T-helper 1 cell treated with Interleukin-12 subunit alpha and Interleukin-12 subunit beta and Interleukin-4 antibody, amounts not matched to agents 30 μg/mL and 1 μg/mL, for 36 hours (primary cell): Measurements from ENCODE around the gene GNA15.
"Not testable (repeated sequence)": the region's sequence is repeated elsewhere in the genome, so short reads cannot be mapped to it uniquely, and the experiment has no call there.

ENCODE experiments used
- H3K27ac Mint-ChIP-seq: one replicate; pipeline ENCODE4 v1.8.0; 2021; ENCODE audit warnings: mild to moderate bottlenecking, mixed read lengths
- H3K27me3 Mint-ChIP-seq: one replicate; pipeline ENCODE4 v1.8.0; 2021; ENCODE audit warnings: low read depth, mixed read lengths
- H3K36me3 Mint-ChIP-seq: one replicate; pipeline ENCODE4 v1.8.0; 2021; ENCODE audit warnings: low read depth, mixed read lengths
- H3K4me1 Mint-ChIP-seq: one replicate; pipeline ENCODE4 v1.8.0; 2021; ENCODE audit warnings: low read depth, mixed read lengths
- H3K4me3 Mint-ChIP-seq: one replicate; pipeline ENCODE4 v1.8.0; 2021; ENCODE audit warnings: mild to moderate bottlenecking, moderate library complexity, mixed read lengths
- H3K9me3 Mint-ChIP-seq: one replicate; pipeline ENCODE4 v1.8.0; 2021; ENCODE audit warnings: mixed read lengths

Gene GNA15, protein sequence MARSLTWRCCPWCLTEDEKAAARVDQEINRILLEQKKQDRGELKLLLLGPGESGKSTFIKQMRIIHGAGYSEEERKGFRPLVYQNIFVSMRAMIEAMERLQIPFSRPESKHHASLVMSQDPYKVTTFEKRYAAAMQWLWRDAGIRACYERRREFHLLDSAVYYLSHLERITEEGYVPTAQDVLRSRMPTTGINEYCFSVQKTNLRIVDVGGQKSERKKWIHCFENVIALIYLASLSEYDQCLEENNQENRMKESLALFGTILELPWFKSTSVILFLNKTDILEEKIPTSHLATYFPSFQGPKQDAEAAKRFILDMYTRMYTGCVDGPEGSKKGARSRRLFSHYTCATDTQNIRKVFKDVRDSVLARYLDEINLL

GRCh38 chr19:3135961-3136683 is at the start of gene GNA15:
Gene GNA15 (plus strand): TSS chr19:3136033. CDS start chr19:3136451, 418 bp downstream.
- Mint-ChIP-seq H3K9me3 (no peaks in the 10 kb centered on the region), H3K36me3 (peaks cover 23% of the 10 kb centered on the region), H3K27ac (peak within 1 kb of the TSS; percentile 84), H3K4me3 (peak within 1 kb of the TSS; percentile 94), H3K4me1 (peaks cover 38% of the 10 kb centered on the region), H3K27me3 (no peaks in the 10 kb centered on the region)

DNA sequence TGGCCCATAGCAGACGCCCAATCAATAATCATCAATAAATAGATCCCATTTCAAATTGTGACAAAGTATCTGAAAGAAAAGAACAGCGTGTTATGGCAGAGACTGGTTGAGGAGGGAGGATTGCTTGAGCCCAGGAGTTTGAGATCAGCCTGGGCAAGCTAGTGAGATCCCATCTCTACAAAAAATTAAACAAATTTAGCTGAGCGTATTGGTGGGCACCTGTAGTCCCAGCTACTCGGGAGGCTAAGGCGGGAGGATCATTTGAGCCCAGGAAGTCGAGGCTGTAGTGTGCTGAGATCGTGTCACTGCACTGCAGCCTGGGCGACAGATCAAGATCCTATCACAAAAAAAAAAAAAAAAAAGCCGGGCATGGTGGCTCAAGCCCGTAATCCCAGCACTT is 48.1 kb upstream of the GNA15 start:
- Mint-ChIP-seq H3K27me3 (peaks cover 6% of the 10 kb centered on the region), H3K27ac (no peak overlapping the region), H3K4me1 (no peaks in the 10 kb centered on the region), H3K4me3 (no peak overlapping the region), H3K36me3 (no peaks in the 10 kb centered on the region), H3K9me3 (no peaks in the 10 kb centered on the region)

- not testable (repeated sequence) for H3K9me3 Mint-ChIP-seq, H3K4me1 Mint-ChIP-seq, H3K27ac Mint-ChIP-seq, H3K4me3 Mint-ChIP-seq, H3K36me3 Mint-ChIP-seq
- H3K27me3 Mint-ChIP-seq, result peaks cover 10% of the 10 kb centered on the region
These were observed 46.5 kb upstream of the GNA15 start for GRCh38 chr19:3089299-3089855.

DNA sequence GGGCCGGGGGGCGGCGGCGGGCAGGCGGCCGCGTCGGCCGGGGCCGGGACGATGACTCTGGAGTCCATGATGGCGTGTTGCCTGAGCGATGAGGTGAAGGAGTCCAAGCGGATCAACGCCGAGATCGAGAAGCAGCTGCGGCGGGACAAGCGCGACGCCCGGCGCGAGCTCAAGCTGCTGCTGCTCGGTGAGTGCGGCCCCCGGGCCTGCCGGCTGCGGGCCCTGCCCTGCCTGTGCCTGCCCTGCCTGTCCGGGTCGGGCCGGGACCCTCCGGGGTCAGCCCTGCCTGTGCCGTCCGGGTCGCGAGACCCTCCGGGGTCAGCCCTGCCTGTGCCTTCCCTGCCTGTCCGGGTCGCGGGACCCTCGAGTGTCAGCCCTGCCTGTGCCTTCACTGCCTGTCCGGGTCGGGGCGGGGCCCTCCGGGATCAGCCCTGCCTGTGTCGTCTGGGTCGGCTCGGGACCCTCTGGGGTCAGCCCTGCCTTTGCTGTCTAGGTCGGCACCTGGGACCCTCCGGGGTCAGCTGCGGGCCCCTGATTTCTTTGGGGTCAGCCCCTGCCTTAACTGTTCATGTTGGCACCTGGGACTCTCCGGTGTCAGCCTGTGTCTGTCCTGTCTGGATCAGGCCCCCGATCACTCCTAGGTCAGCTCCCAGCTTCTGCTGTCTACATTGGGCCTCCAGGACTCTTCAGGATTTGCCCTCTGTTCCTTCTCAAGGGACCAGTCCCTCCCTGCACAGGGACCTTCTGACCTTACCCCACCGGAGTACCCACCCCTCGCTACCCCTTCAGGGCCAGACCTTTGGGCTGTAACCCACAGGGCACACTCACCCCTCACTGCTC is 41.0 kb upstream of the GNA15 start:
- H3K36me3 Mint-ChIP-seq, result no peaks in the 10 kb centered on the region
- peak overlapping the region; percentile 45 for H3K4me3 Mint-ChIP-seq

DNA sequence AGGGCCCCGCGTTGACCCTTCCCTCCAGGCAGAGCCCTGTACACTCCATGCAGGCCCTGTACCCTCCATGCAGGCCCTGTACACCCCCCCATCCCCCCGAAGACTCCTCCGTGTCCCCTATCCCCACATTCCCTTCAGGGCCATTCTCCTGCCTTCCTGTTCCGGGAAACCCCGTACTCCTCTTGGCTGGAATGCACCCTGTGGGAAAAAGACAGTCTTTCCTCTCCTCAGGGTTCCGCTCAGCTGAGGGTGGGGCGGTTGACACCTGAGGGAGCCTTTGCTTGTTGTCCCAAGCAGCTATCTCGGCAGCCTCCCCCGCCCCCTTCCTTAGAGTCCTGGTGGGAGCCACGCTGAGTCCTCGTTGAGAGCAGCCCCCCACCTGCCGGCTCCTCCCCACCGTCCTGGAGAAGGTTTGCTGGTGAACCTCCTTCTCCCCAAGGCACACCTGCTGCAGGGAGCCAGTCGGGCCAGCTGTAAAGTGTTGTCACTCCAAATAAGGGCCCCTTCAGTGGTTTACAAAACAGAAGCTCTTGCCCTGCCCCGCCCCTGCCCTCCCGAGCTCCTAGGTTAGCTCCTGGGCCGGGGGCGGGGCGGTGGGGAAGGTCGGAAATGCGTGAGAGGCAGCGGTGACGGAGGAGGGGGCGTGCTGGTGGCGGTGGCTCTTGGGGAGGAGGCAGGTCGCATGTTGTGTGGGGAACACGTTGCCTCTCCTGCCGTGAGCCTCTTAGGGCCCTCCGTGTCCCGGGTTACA is 40.2 kb upstream of the GNA15 start:
- H3K27ac Mint-ChIP-seq, result no peak overlapping the region

More for the DNA sequence above, 41.0 kb upstream of the GNA15 start:
- Mint-ChIP-seq H3K27me3 (peaks cover 35% of the 10 kb centered on the region), H3K9me3 (no peaks in the 10 kb centered on the region), H3K4me1 (peaks cover 14% of the 10 kb centered on the region), H3K27ac (no peak overlapping the region)

GRCh38 chr19:3096267-3096901 is 39.4 kb upstream of the GNA15 start:
- peaks cover 14% of the 10 kb centered on the region for H3K4me1 Mint-ChIP-seq
- H3K4me3 Mint-ChIP-seq, result peak overlapping the region; percentile 43
- no peak overlapping the region for H3K27ac Mint-ChIP-seq
- H3K9me3 Mint-ChIP-seq, result no peaks in the 10 kb centered on the region
- peaks cover 41% of the 10 kb centered on the region for H3K27me3 Mint-ChIP-seq
- H3K36me3 Mint-ChIP-seq, result no peaks in the 10 kb centered on the region

More for the DNA sequence above, 40.2 kb upstream of the GNA15 start:
- Mint-ChIP-seq H3K27me3 (peaks cover 35% of the 10 kb centered on the region), H3K9me3 (no peaks in the 10 kb centered on the region), H3K4me1 (peaks cover 14% of the 10 kb centered on the region), H3K4me3 (peak overlapping the region; percentile 45), H3K36me3 (no peaks in the 10 kb centered on the region)

- H3K36me3 Mint-ChIP-seq, result no peaks in the 10 kb centered on the region
- peaks cover 44% of the 10 kb centered on the region for H3K27me3 Mint-ChIP-seq
- H3K9me3 Mint-ChIP-seq, result no peaks in the 10 kb centered on the region
- H3K4me3 Mint-ChIP-seq, result no peak overlapping the region
- no peak overlapping the region for H3K27ac Mint-ChIP-seq
- H3K4me1 Mint-ChIP-seq, result peaks cover 14% of the 10 kb centered on the region
These were observed 38.9 kb upstream of the GNA15 start for GRCh38 chr19:3096902-3097326.

DNA sequence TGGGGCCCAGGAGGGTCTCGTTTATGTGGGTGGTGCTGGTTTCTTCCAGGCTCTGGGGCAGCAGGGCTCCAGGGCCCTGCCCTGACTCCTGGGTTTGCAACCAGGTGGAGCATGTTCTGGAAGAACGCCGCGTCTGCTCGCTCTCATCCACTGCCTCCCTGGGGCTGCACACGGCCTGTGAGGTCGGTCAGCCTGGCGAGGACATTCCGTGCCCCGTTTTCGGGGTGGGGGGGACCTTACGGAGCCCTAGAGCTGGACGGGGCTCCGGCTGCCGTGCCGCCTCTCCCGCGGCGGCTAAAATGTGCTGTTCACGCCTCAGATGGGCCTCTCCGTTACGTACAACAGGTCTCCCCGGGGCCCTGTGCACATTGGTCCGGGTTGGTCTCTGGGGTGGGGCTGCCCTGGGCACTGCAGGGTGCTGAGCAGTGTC is 38.4 kb upstream of the GNA15 start:
- no peaks in the 10 kb centered on the region for H3K36me3 Mint-ChIP-seq
- no peaks in the 10 kb centered on the region for H3K9me3 Mint-ChIP-seq
- H3K4me1 Mint-ChIP-seq, result peaks cover 14% of the 10 kb centered on the region
- H3K27me3 Mint-ChIP-seq, result peaks cover 41% of the 10 kb centered on the region
- no peak overlapping the region for H3K27ac Mint-ChIP-seq
- H3K4me3 Mint-ChIP-seq, result no peak overlapping the region

GRCh38 chr19:3098141-3098514 is 37.7 kb upstream of the GNA15 start:
- H3K27ac Mint-ChIP-seq, result no peak overlapping the region
- H3K36me3 Mint-ChIP-seq, result no peaks in the 10 kb centered on the region
- peaks cover 35% of the 10 kb centered on the region for H3K27me3 Mint-ChIP-seq
- H3K4me1 Mint-ChIP-seq, result peaks cover 14% of the 10 kb centered on the region
- no peaks in the 10 kb centered on the region for H3K9me3 Mint-ChIP-seq
- H3K4me3 Mint-ChIP-seq, result no peak overlapping the region

DNA sequence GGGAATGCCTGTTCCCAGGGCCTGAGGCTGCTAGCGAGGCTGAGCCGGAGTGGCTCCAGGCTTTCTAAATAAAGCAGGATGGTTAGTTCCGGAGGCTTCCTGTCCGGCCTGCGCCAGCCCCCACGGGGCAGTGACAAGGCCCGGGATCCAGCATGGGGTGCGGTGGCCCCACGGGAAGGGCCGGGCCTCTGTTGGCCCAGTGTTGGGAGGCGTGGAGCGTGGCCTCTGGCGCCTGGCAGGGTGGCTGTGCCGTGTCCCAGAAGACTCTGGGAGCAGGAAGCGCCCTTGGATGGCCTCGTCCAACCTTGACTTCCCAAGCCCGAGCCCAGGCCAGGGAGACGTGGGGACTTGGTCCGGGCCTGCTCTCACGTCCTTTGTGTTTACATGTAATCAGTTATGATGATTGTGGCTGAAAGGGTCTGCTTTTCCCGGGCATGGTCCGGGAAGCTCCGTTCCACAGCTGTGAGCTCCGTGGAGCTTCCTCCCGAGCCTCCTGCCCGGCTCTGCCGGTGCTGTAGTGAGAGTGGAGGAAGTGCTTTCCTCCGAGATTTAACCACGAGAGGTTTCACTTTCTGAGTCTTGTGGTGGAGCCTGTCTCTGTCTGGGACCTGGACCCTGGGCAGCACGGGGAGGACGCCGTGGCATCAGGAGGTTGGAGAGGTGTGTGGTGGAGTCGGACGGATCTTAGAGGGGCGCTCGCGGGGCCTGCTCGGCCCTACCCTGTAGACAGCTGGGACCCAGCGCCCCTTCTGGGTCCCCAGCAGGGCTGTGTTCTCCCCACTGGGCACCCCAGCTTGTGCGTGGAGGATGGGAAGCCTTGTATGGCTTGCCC is 37.1 kb upstream of the GNA15 start:
- peaks cover 34% of the 10 kb centered on the region for H3K27me3 Mint-ChIP-seq
- peaks cover 16% of the 10 kb centered on the region for H3K4me1 Mint-ChIP-seq
- peak overlapping the region; percentile 23 for H3K4me3 Mint-ChIP-seq
- H3K9me3 Mint-ChIP-seq, result no peaks in the 10 kb centered on the region
- H3K36me3 Mint-ChIP-seq, result no peaks in the 10 kb centered on the region
- no peak overlapping the region for H3K27ac Mint-ChIP-seq

- Mint-ChIP-seq H3K4me3 (no peak overlapping the region), H3K9me3 (no peaks in the 10 kb centered on the region)
These were observed 36.3 kb upstream of the GNA15 start for GRCh38 chr19:3099347-3100145.

GRCh38 chr19:3100331-3100730 is 35.5 kb upstream of the GNA15 start:
- Mint-ChIP-seq H3K4me3 (no peak overlapping the region), H3K27ac (no peak overlapping the region), H3K27me3 (peaks cover 29% of the 10 kb centered on the region), H3K9me3 (no peaks in the 10 kb centered on the region), H3K4me1 (peaks cover 14% of the 10 kb centered on the region), H3K36me3 (no peaks in the 10 kb centered on the region)

More at GRCh38 chr19:3099347-3100145, 36.3 kb upstream of the GNA15 start:
- peaks cover 34% of the 10 kb centered on the region for H3K27me3 Mint-ChIP-seq
- H3K4me1 Mint-ChIP-seq, result peaks cover 18% of the 10 kb centered on the region
- H3K27ac Mint-ChIP-seq, result no peak overlapping the region
- no peaks in the 10 kb centered on the region for H3K36me3 Mint-ChIP-seq
